Panc1 (cell line): ENCODE measurements around the gene LPAR2. TPM values are rescaled to one million over a fixed set of nuclear protein-coding genes. Genes with fewer than 3 reads are reported as not detected.

Experiments
- ATAC-seq: fragments of 200-7000 bp; cut with Tn5 transposase; 2 replicates; pipeline ENCODE4 v1.9.1; 2020; ENCODE audit warnings: mild to moderate bottlenecking, moderate library complexity
- BruUV-seq: library from RNA; stranded (reverse); fragments of 400-500 nt; replicated peaks from 2 replicates; lab custom pipeline; 2021; lab: Mats Ljungman, UMichigan
- CTCF ChIA-PET: fragments of 300-600 bp; sonication (Branson Sonifier 250); formaldehyde crosslinking; loops from one replicate; lab custom pipeline; 2022; ENCODE audit warnings: antibody characterized with exemption; lab: Charles Lee
- POLR2A ChIA-PET: fragments of 300-600 bp; sonication (Branson Sonifier 250); formaldehyde crosslinking; loops from one replicate; lab custom pipeline; 2022; ENCODE audit warnings: antibody characterized with exemption; lab: Charles Lee
- DNase-seq: peaks from one replicate; pipeline ENCODE4 v3.0.0-alpha.2; 2010; ENCODE audit warnings: low read depth, low spot score
- H3K27ac ChIP-seq: 2 replicates; pipeline ENCODE4 v1.5.1; 2011; ENCODE audit warnings: mild to moderate bottlenecking, low read length, inconsistent platforms
- H3K27me3 ChIP-seq: fragments of 200-500 bp; sonication (Bioruptor generic); 2 replicates; pipeline ENCODE4 v1.6.0; 2014; ENCODE audit warnings: low read length, inconsistent platforms; ENCODE audit not compliant: control insufficient read depth, insufficient read depth
- H3K36me3 ChIP-seq: fragments of 200-500 bp; sonication (Bioruptor generic); 2 replicates; pipeline ENCODE4 v1.5.1; 2014; ENCODE audit warnings: inconsistent platforms, mild to moderate bottlenecking, low read length, moderate library complexity; ENCODE audit not compliant: control insufficient read depth, insufficient read depth
- H3K4me1 ChIP-seq: 2 replicates; pipeline ENCODE4 v1.5.1; 2011; ENCODE audit warnings: inconsistent platforms, mild to moderate bottlenecking, low read length, moderate library complexity; ENCODE audit not compliant: control insufficient read depth, insufficient read depth
- H3K4me3 ChIP-seq, 2 experiments: 2 replicates each; pipeline ENCODE4 v1.5.1; 2011 to 2012; ENCODE audit warnings: low read depth in 2 of 2, low read length in 2 of 2, mild to moderate bottlenecking in 2 of 2, inconsistent platforms in 1 of 2, moderate library complexity in 1 of 2
- H3K9me3 ChIP-seq: fragments of 200-500 bp; sonication (Bioruptor generic); 2 replicates; pipeline ENCODE4 v1.5.1; 2014; ENCODE audit warnings: low read depth, mild to moderate bottlenecking, inconsistent platforms, low read length, moderate library complexity; ENCODE audit not compliant: control insufficient read depth, insufficient read depth
- POLR2AphosphoS5 ChIP-seq: IDR thresholded peaks from 2 replicates; pipeline ENCODE4 v1.6.1; 2012; ENCODE audit warnings: mild to moderate bottlenecking, low read depth, low read length, moderate library complexity
- SIN3A ChIP-seq: IDR thresholded peaks from 2 replicates; pipeline ENCODE4 v1.6.1; 2012; ENCODE audit warnings: low read depth, mild to moderate bottlenecking, low read length, moderate library complexity, borderline replicate concordance; ENCODE audit not compliant: insufficient read depth
- TCF7L2 ChIP-seq: IDR thresholded peaks from 2 replicates; pipeline ENCODE4 v1.6.1; 2011; ENCODE audit warnings: mild to moderate bottlenecking, low read depth, low read length, inconsistent platforms
- in situ Hi-C: cut with HindIII; loops from 2 replicates; pipeline ENCODE4 v1.10.0; 2016; ENCODE audit warnings: low sequenced_read_pairs, low pct_unique_long_range_greater_than_20kb
- intact Hi-C: fragments of 100-400 bp; cut with micrococcal nuclease; formaldehyde crosslinking; loops from one replicate; pipeline ENCODE4 v1.10.0; 2022; ENCODE audit not compliant: unreplicated experiment
- total RNA-seq: library from RNA; stranded (reverse); gene quantifications from one replicate; pipeline ENCODE4 v1.2.1, GENCODE V29; 2021; ENCODE audit not compliant: unreplicated experiment
- TF ChIP-seq, protein P1 (sequence below), 2 experiments: IDR thresholded peaks; 2 replicates each; pipeline ENCODE4 v1.6.1; 2011 to 2012; ENCODE audit warnings: low read depth in 2 of 2, control low read depth in 1 of 2, low read length in 1 of 2, mild to moderate bottlenecking in 1 of 2, moderate library complexity in 1 of 2; ENCODE audit not compliant: insufficient read depth in 1 of 2
- TF ChIP-seq, protein P2 (sequence below): fragments of 450-650 bp; IDR thresholded peaks from 2 replicates; pipeline ENCODE4 v1.5.1; 2017; ENCODE audit warnings: mild to moderate bottlenecking

Gene LPAR2
- total RNA-seq, 1 experiment from 2014 or later: 16.0 TPM

DNA sequence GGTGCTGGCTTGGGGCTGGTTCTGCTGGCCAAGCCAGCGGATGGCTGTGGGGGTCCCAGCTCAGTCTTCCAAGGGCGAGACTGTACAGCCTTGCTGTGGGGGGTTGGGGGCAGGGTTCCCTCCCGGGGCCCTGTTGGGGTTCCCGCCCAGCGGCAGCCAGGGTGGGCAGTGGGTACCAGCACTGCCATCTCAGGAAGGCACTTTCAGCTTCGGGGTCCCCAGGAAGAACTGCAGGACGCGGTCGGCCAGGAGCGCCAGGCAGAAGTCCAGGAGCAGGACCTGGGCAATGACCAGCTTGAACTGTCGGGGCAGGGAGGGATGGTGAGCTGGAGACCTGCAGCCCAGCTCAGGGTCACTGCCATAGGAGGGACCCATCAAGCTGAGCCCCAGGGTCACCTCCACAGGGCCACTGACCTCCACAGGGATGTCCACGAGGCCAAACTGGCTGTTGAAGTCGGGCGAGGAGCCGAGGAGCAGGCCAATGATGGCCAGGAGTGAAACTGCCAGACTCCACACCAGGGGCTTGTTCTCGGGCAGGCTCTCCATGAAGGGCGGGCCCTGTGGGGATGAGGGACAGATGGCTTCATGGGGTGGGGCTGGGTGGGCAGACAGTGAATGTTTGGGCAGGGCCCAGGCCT is 17.3 kb upstream of the LPAR2 start:
- CTCF ChIA-PET: no interaction called here
- no TSS peak for BruUV-seq

DNA sequence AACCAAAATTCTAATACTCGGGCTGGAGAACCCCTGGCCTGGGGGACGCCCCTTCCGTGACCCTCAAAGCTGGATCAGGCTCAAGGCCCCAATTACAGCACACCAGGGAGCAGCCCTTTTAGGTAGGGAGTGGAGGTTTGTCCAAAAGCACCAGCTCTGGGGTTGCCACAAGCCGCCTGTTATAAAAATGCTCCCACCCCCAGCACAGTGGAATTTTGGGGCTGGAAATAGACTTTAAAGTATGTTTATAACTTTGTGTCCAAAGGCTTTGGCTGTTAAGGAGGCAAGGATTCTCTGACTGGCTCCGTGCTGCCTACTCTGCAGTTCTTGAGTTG is 16.0 kb upstream of the LPAR2 start:
- TF ChIP-seq POLR2AphosphoS5 (no peak), SIN3A (no peak), TCF7L2 (no peak)
- TF ChIP-seq, protein P1, sequence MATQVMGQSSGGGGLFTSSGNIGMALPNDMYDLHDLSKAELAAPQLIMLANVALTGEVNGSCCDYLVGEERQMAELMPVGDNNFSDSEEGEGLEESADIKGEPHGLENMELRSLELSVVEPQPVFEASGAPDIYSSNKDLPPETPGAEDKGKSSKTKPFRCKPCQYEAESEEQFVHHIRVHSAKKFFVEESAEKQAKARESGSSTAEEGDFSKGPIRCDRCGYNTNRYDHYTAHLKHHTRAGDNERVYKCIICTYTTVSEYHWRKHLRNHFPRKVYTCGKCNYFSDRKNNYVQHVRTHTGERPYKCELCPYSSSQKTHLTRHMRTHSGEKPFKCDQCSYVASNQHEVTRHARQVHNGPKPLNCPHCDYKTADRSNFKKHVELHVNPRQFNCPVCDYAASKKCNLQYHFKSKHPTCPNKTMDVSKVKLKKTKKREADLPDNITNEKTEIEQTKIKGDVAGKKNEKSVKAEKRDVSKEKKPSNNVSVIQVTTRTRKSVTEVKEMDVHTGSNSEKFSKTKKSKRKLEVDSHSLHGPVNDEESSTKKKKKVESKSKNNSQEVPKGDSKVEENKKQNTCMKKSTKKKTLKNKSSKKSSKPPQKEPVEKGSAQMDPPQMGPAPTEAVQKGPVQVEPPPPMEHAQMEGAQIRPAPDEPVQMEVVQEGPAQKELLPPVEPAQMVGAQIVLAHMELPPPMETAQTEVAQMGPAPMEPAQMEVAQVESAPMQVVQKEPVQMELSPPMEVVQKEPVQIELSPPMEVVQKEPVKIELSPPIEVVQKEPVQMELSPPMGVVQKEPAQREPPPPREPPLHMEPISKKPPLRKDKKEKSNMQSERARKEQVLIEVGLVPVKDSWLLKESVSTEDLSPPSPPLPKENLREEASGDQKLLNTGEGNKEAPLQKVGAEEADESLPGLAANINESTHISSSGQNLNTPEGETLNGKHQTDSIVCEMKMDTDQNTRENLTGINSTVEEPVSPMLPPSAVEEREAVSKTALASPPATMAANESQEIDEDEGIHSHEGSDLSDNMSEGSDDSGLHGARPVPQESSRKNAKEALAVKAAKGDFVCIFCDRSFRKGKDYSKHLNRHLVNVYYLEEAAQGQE (IDR thresholded peaks at IDR 0.05; ENCODE audit: insufficient read depth in 1 of 2, low read depth in 2 of 2, low read length in 1 of 2): no peak
- TF ChIP-seq, protein P2, sequence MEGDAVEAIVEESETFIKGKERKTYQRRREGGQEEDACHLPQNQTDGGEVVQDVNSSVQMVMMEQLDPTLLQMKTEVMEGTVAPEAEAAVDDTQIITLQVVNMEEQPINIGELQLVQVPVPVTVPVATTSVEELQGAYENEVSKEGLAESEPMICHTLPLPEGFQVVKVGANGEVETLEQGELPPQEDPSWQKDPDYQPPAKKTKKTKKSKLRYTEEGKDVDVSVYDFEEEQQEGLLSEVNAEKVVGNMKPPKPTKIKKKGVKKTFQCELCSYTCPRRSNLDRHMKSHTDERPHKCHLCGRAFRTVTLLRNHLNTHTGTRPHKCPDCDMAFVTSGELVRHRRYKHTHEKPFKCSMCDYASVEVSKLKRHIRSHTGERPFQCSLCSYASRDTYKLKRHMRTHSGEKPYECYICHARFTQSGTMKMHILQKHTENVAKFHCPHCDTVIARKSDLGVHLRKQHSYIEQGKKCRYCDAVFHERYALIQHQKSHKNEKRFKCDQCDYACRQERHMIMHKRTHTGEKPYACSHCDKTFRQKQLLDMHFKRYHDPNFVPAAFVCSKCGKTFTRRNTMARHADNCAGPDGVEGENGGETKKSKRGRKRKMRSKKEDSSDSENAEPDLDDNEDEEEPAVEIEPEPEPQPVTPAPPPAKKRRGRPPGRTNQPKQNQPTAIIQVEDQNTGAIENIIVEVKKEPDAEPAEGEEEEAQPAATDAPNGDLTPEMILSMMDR: no peak; the same call in 1 of the 2 replicates
- CTCF ChIA-PET: interaction anchor here (0.9 to 1.3 kb wide), 2 partner anchors 108 to 111 kb away, joined by 3 to 4 read pairs; no protein-coding TSS in a partner anchor
- H3K4me1 ChIP-seq: no peaks in the 10 kb centered on the region; the same call in 1 of the 2 replicates
- H3K27me3 ChIP-seq: no peaks in the 10 kb centered on the region
- no peaks in the 10 kb centered on the region for H3K9me3 ChIP-seq
- DNase-seq: no peak
- intact Hi-C loops (loop anchor here (10.0 kb wide), 1 partner anchor 109 kb away; the partner anchor contains the start of gene CILP2), in situ Hi-C loops (no loop called here)
- peaks cover 3% of the 10 kb centered on the region; the same call in 1 of the 2 replicates for H3K36me3 ChIP-seq
- POLR2A ChIA-PET: no interaction called here
- no peak overlapping the region; the same call in 1 of the 2 replicates for H3K27ac ChIP-seq
- no TSS peak for BruUV-seq
- ATAC-seq: no peak
- H3K4me3 ChIP-seq: peak overlapping the region; percentile 76 to 79; a peak in 3 of 4 replicates

More for the DNA sequence above, 17.3 kb upstream of the LPAR2 start:
- Histone ChIP-seq H3K36me3 (peaks cover 3% of the 10 kb centered on the region; the same call in 1 of the 2 replicates), H3K27ac (no peak overlapping the region), H3K4me3 (no peak overlapping the region), H3K27me3 (no peaks in the 10 kb centered on the region), H3K4me1 (no peaks in the 10 kb centered on the region; the same call in 1 of the 2 replicates), H3K9me3 (no peaks in the 10 kb centered on the region)
- ATAC-seq: no peak
- in situ Hi-C loops (no loop called here), intact Hi-C loops (loop anchor here (10.0 kb wide), 1 partner anchor 111 kb away; the partner anchor contains the start of gene CILP2)
- POLR2A ChIA-PET: no interaction called here
- no peak for DNase-seq
- no peak for TF ChIP-seq TCF7L2
- TF ChIP-seq, protein P1 (IDR thresholded peaks at IDR 0.05; ENCODE audit: insufficient read depth in 1 of 2, low read depth in 2 of 2, low read length in 1 of 2): no peak
- TF ChIP-seq SIN3A: no peak
- TF ChIP-seq, protein P2: no peak
- TF ChIP-seq POLR2AphosphoS5: no peak
